H1 (cell line): Measurements from ENCODE around the gene MAPT. TPM values are rescaled to one million over a fixed set of nuclear protein-coding genes. Genes with fewer than 3 reads are reported as not detected.

Experiments
- CTCF ChIA-PET: fragments of 300-600 bp; sonication (Branson Sonifier 250); formaldehyde crosslinking; loops from one replicate; lab custom pipeline; 2021; ENCODE audit not compliant: partially characterized antibody; lab: Charles Lee
- POLR2A ChIA-PET: fragments of 300-600 bp; sonication (Branson Sonifier 250); formaldehyde crosslinking; loops from one replicate; lab custom pipeline; 2021; ENCODE audit warnings: inconsistent platforms; ENCODE audit not compliant: partially characterized antibody; lab: Charles Lee
- DNase-seq, 2 experiments: peaks; one replicate each; pipeline versions ENCODE4 v3.0.0 to v3.0.0-alpha.2; 2010 to 2022; ENCODE audit warnings: low spot score in 2 of 2, low read depth in 1 of 2, mixed read lengths in 1 of 2
- FAIRE-seq: peaks from 2 replicates; lab custom pipeline; 2011; peaks lifted over from hg19 to GRCh38; lab: Jason Lieb, UNC
- H2AFZ ChIP-seq: 2 replicates; pipeline ENCODE4 v1.8.1; 2012; ENCODE audit warnings: low read length, inconsistent platforms
- H2AK5ac ChIP-seq: 2 replicates; pipeline ENCODE4 v1.6.1; 2013; ENCODE audit warnings: low read depth, low read length
- H2BK120ac ChIP-seq: replicated peaks from 2 replicates; pipeline ENCODE3; 2013; ENCODE audit warnings: low read depth, low read length, inconsistent platforms
- H2BK12ac ChIP-seq: 2 replicates; pipeline ENCODE4 v1.6.1; 2013; ENCODE audit warnings: low read depth, low read length
- H2BK15ac ChIP-seq: 2 replicates; pipeline ENCODE4 v1.6.1; 2013; ENCODE audit warnings: low read length
- H2BK20ac ChIP-seq: 2 replicates; pipeline ENCODE4 v1.6.1; 2013; ENCODE audit warnings: low read length
- H2BK5ac ChIP-seq: 2 replicates; pipeline ENCODE4 v1.6.1; 2013; ENCODE audit warnings: low read depth, low read length
- H3K14ac ChIP-seq: 2 replicates; pipeline ENCODE4 v1.6.1; 2013; ENCODE audit warnings: inconsistent platforms; ENCODE audit not compliant: insufficient read length
- H3K18ac ChIP-seq: 2 replicates; pipeline ENCODE4 v1.6.1; 2013; ENCODE audit warnings: low read length; ENCODE audit errors: extremely low read depth
- H3K23ac ChIP-seq: 2 replicates; pipeline ENCODE4 v1.6.1; 2013; ENCODE audit warnings: inconsistent platforms; ENCODE audit not compliant: insufficient read length
- H3K23me2 ChIP-seq: 2 replicates; pipeline ENCODE4 v1.6.1; 2013; ENCODE audit warnings: low read depth, low read length
- H3K27ac ChIP-seq: 2 replicates; pipeline ENCODE4 v1.6.1; 2011; ENCODE audit warnings: low read depth, low read length, inconsistent platforms
- H3K27me3 ChIP-seq, 4 experiments: replicated peaks in 1 of 4; 1 replicate in 1 of 4; 2 replicates in 3 of 4; pipeline versions ENCODE4 v1.6.1 to v1.8.1; 2011 to 2013; ENCODE audit warnings: low read length in 3 of 4, mild to moderate bottlenecking in 3 of 4, inconsistent platforms in 2 of 4, mixed read lengths in 2 of 4, moderate library complexity in 1 of 4; ENCODE audit not compliant: control insufficient read depth in 3 of 4, insufficient read depth in 3 of 4; ENCODE audit errors: extremely low read depth in 1 of 4
- H3K36me3 ChIP-seq, 4 experiments: 2 replicates each; pipeline versions ENCODE4 v1.6.1 to v1.8.1; 2011 to 2013; ENCODE audit warnings: mild to moderate bottlenecking in 4 of 4, low read length in 3 of 4, moderate library complexity in 2 of 4, control low read depth in 1 of 4, inconsistent platforms in 1 of 4; ENCODE audit not compliant: insufficient read depth in 4 of 4, control insufficient read depth in 2 of 4
- H3K4ac ChIP-seq: replicated peaks from 2 replicates; pipeline ENCODE3; 2013; ENCODE audit warnings: low read length, low read depth, mixed read lengths, inconsistent platforms; ENCODE audit not compliant: insufficient read length
- H3K4me1 ChIP-seq, 4 experiments: replicated peaks in 1 of 4; 1 replicate in 1 of 4; 2 replicates in 3 of 4; pipeline versions ENCODE4 v1.6.1 to v1.8.1; 2011 to 2013; ENCODE audit warnings: low read length in 3 of 4, inconsistent platforms in 2 of 4, mixed read lengths in 1 of 4; ENCODE audit not compliant: insufficient read depth in 4 of 4, control insufficient read depth in 3 of 4
- H3K4me2 ChIP-seq, 2 experiments: 2 replicates each; pipeline versions ENCODE4 v1.6.1 to v1.8.1; 2011 to 2013; ENCODE audit warnings: low read depth in 2 of 2, low read length in 2 of 2, control low read depth in 1 of 2, inconsistent platforms in 1 of 2, mild to moderate bottlenecking in 1 of 2; ENCODE audit not compliant: insufficient read depth in 1 of 2
- H3K4me3 ChIP-seq, 4 experiments: fragments of 200-600, 300-600 bp in 1 of 4; sonication (generic), shearing (Covaris generic), sonication (Bioruptor Twin) in 1 of 4; 2 replicates each; pipeline versions ENCODE4 v1.5.1 to v1.8.1; 2011 to 2016; ENCODE audit warnings: low read length in 4 of 4, low read depth in 3 of 4, control low read depth in 2 of 4, inconsistent platforms in 2 of 4, mild to moderate bottlenecking in 2 of 4, mixed read lengths in 1 of 4, moderate library complexity in 1 of 4; ENCODE audit not compliant: insufficient read depth in 2 of 4; ENCODE audit errors: extremely low read depth in 1 of 4
- H3K56ac ChIP-seq: replicated peaks from 2 replicates; pipeline ENCODE3; 2013; ENCODE audit warnings: low read depth, mild to moderate bottlenecking, mixed read lengths, low read length, inconsistent platforms; ENCODE audit not compliant: insufficient read length
- H3K79me1 ChIP-seq: 2 replicates; pipeline ENCODE4 v1.6.1; 2013; ENCODE audit warnings: low read depth, low read length, control low read depth
- H3K79me2 ChIP-seq, 2 experiments: 2 replicates each; pipeline versions ENCODE4 v1.6.1 to v1.8.1; 2012 to 2013; ENCODE audit warnings: low read length in 2 of 2, mild to moderate bottlenecking in 2 of 2, inconsistent platforms in 1 of 2; ENCODE audit not compliant: insufficient read depth in 2 of 2, control insufficient read depth in 1 of 2
- H3K9ac ChIP-seq, 4 experiments: replicated peaks in 1 of 4; 1 replicate in 1 of 4; 2 replicates in 3 of 4; pipeline versions ENCODE4 v1.6.1 to v1.8.1; 2011 to 2013; ENCODE audit warnings: low read depth in 3 of 4, low read length in 3 of 4, control low read depth in 2 of 4, mild to moderate bottlenecking in 2 of 4, moderate library complexity in 2 of 4, inconsistent platforms in 1 of 4; ENCODE audit errors: extremely low read depth in 1 of 4
- H3K9me3 ChIP-seq, 2 experiments: 2 replicates each; pipeline versions ENCODE4 v1.6.1 to v1.8.1; 2012 to 2013; ENCODE audit warnings: mild to moderate bottlenecking in 2 of 2, moderate library complexity in 2 of 2, control low read depth in 1 of 2, inconsistent platforms in 1 of 2, low read depth in 1 of 2, low read length in 1 of 2, mixed read lengths in 1 of 2; ENCODE audit not compliant: insufficient read depth in 2 of 2
- H4K20me1 ChIP-seq, 2 experiments: replicated peaks in 1 of 2; 2 replicates each; pipeline versions ENCODE3 to v1.8.1; 2011 to 2013; ENCODE audit warnings: inconsistent platforms in 2 of 2, low read length in 2 of 2, mild to moderate bottlenecking in 1 of 2; ENCODE audit not compliant: insufficient read depth in 2 of 2, control insufficient read depth in 1 of 2
- H4K5ac ChIP-seq: 2 replicates; pipeline ENCODE4 v1.6.1; 2013; ENCODE audit warnings: low read length, low read depth, mixed read lengths, inconsistent platforms; ENCODE audit not compliant: insufficient read length
- H4K8ac ChIP-seq: 2 replicates; pipeline ENCODE4 v1.8.0; 2013; ENCODE audit warnings: mild to moderate bottlenecking, moderate library complexity, low read length, inconsistent platforms; ENCODE audit not compliant: insufficient read depth; ENCODE audit errors: extremely low read depth
- H4K91ac ChIP-seq: replicated peaks from 2 replicates; pipeline ENCODE3; 2013; ENCODE audit warnings: low read length, mixed read lengths, inconsistent platforms; ENCODE audit not compliant: insufficient read length
- RNF2 ChIP-seq: fragments of 200-900, 300-1000 bp; sonication (generic); IDR thresholded peaks from 2 replicates; pipeline ENCODE4 v1.7.1; 2016; ENCODE audit warnings: borderline replicate concordance, low read depth, mild to moderate bottlenecking, antibody characterized with exemption, low read length; ENCODE audit not compliant: poor library complexity, severe bottlenecking; ENCODE audit errors: missing control alignments
- WGBS, 2 experiments: shearing (Covaris generic) in 1 of 2; methylation state at CpG; one replicate each; pipeline versions ENCODE4 v1.1.6 to v1.1.7; 2013 to 2015; ENCODE audit warnings: low lambda C conversion rate in 2 of 2, mixed read lengths in 2 of 2, inconsistent platforms in 1 of 2, low coverage in 1 of 2, missing lambda C conversion rate in 1 of 2; ENCODE audit not compliant: insufficient replicate concordance in 2 of 2, insufficient coverage in 1 of 2, insufficient read length in 1 of 2; ENCODE audit errors: extremely low coverage in 1 of 2, missing lambda C conversion rate in 1 of 2; 5-methylcytosine and 5-hydroxymethylcytosine counted together
- polyA plus RNA-seq, 7 experiments: library from polyadenylated mRNA; depleted of rRNA in 3 of 7; stranded (reverse) in 5 of 7; unstranded in 2 of 7; fragments of >200 nt in 5 of 7; fragments of 200-250 nt in 2 of 7; gene quantifications; 1 replicate in 5 of 7; 2 replicates in 1 of 7; 4 replicates in 1 of 7; pipeline versions ENCODE4 v1.2.1 to v1.2.3, GENCODE V29; 2011 to 2013; ENCODE audit warnings: missing spikeins in 2 of 7, mixed read lengths in 2 of 7
- total RNA-seq: library from RNA; stranded (reverse); fragmentation: NEBNext Ultra II Directional; extraction: Animal tissue kit (Norgen Biotek cat#: 25700); gene quantifications from 2 replicates; pipeline ENCODE4 v1.2.1, GENCODE V29; 2021

MAPT gene
- total and polyA plus RNA-seq, 2 of the 8 experiments (the other 6 are each of a cell fraction or from before 2014, with no cell fraction given), result 0.54 to 1.7 TPM

DNA sequence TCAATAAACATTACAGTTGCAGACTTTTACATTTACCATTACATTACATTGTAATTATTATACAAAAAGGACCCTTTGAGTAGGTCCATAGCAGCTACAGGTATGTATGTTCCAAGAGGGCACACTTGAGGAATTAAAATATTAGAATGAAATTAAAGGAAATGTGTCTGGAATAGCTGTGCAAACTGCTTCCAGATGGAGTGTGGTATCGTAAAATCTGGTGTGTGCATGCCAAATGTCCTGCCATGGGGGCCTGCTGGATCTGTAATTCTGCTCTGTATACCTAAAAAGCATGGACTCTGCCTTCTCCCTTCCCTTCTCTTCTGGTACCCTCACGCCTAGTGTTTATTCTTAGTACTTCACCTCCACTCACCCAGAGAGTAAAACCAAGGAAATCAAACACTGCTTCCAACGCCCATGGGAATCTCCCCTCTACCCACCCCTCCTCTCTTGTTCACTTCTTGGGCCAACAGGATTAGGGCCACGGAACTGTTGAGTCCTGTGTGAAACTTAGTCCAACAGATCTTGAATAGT is 143.4 kb downstream of the MAPT start:
- Histone ChIP-seq H3K14ac (no peak overlapping the region), H4K91ac (no peak overlapping the region), H3K4me2 (no peak overlapping the region), H2BK20ac (no peak overlapping the region), H2BK120ac (no peak overlapping the region), H2AFZ (no peak overlapping the region), H3K4me1 (no peaks in the 10 kb centered on the region), H3K23me2 (no peaks in the 10 kb centered on the region), H3K79me1 (no peaks in the 10 kb centered on the region), H3K79me2 (no peaks in the 10 kb centered on the region), H2BK12ac (no peak overlapping the region), H3K36me3 (peaks cover 44 to 96% (median 81%) of the 10 kb centered on the region in 4 experiments), H3K4me3 (no peak overlapping the region), H3K23ac (no peak overlapping the region), H4K8ac (no peak overlapping the region), H3K9ac (no peak overlapping the region), H2AK5ac (no peak overlapping the region), H3K27ac (no peak overlapping the region), H4K5ac (no peak overlapping the region), H4K20me1 (peaks cover 0 to 10% of the 10 kb centered on the region in 2 experiments), H3K9me3 (no peaks in the 10 kb centered on the region), H3K56ac (no peak overlapping the region), H2BK5ac (no peak overlapping the region), H3K27me3 (no peaks in the 10 kb centered on the region), H2BK15ac (no peak overlapping the region), H3K4ac (no peak overlapping the region), H3K18ac (no peak overlapping the region)
- 83% methylated on average over 4 of the region's 4 CpGs; no CpG with 5 or more reads in 1 of the 2 experiments for WGBS, 2 experiments
- DNase-seq (no peak), FAIRE-seq (no peak)
- ChIA-PET POLR2A (interaction anchor here (0.7 to 4.3 kb wide), 3 partner anchors 9 to 156 kb away, joined by 3 to 16 read pairs (median 6); partner anchors contain the start of gene KANSL1), CTCF (interaction anchor here (0.9 to 3.5 kb wide), 5 partner anchors 17 to 79 kb away, joined by 3 to 15 read pairs (median 4); no protein-coding TSS in a partner anchor)
- TF ChIP-seq RNF2, result no peak
